Measurements from ENCODE around the gene NUFIP2. TPM values are rescaled to one million over a fixed set of nuclear protein-coding genes. Genes with fewer than 3 reads are reported as not detected.

Gene NUFIP2
- total and polyA plus RNA-seq, 2 experiments from 2014 or later = 5.2 to 30.9 TPM

- H3F3A ChIP-seq (ENCODE audit: insufficient read depth) = no peaks in the 10 kb centered on the region
- H3K9ac ChIP-seq = peak overlapping the region; percentile 28; the same call in 1 of the 2 replicates
- H2AFZ ChIP-seq = peak overlapping the region; percentile 68
- H4K20me1 ChIP-seq (ENCODE audit: insufficient read depth) = no peaks in the 10 kb centered on the region
- 0 out of 2 replicates have a peak, but pooled peaks cover 8% of the 10 kb centered on the region for H3K4me1 ChIP-seq (ENCODE audit: insufficient read depth)
- H3K36me3 ChIP-seq (ENCODE audit: low read depth) = no peaks in the 10 kb centered on the region
- H3K27ac ChIP-seq = no peak overlapping the region
- H3K4me3 ChIP-seq = 0 out of 2 replicates have a peak overlapping the region, but pooled peaks have one; percentile 27
- no peaks in the 10 kb centered on the region for H3K9me2 ChIP-seq (ENCODE audit: insufficient read depth)
- TF ChIP-seq EZH2 (IDR thresholded peaks at IDR 0.05; ENCODE audit: insufficient read depth, poor library complexity, severe bottlenecking) (no peak), EZH2phosphoT487 (IDR thresholded peaks at IDR 0.05; ENCODE audit: insufficient read depth, low read depth) (no peak)
- H3K79me2 ChIP-seq (ENCODE audit: insufficient read depth) = no peaks in the 10 kb centered on the region
- peak overlapping the region; percentile 50 for H3K4me2 ChIP-seq (ENCODE audit: unreplicated experiment)
- in situ Hi-C loops (cut with MboI) = no loop called here
- 6 to 8% methylated on average over 14 of the region's 14 CpGs for WGBS, 2 experiments (ENCODE audit: low coverage in 1 of 2, low lambda C conversion rate in 2 of 2, missing lambda C conversion rate in 2 of 2)
- H3K9me3 ChIP-seq (ENCODE audit: low read depth) = no peaks in the 10 kb centered on the region
- DNase-seq = peak; percentile 89
- no peaks in the 10 kb centered on the region for H3K27me3 ChIP-seq (replicated peaks; ENCODE audit: insufficient read depth)
Observed at GRCh38 chr17:29219378-29220047, 74.4 kb downstream of the NUFIP2 start.

GRCh38 chr17:29216856-29217255, 77.1 kb downstream of the NUFIP2 start:
- in situ Hi-C loops (cut with MboI) = no loop called here
- Histone ChIP-seq H3K4me2 (ENCODE audit: unreplicated experiment) (no peak overlapping the region), H3K27me3 (replicated peaks; ENCODE audit: insufficient read depth) (no peaks in the 10 kb centered on the region), H3K27ac (no peak overlapping the region), H3K79me2 (ENCODE audit: insufficient read depth) (no peaks in the 10 kb centered on the region), H2AFZ (no peak overlapping the region), H3K9me2 (ENCODE audit: insufficient read depth) (no peaks in the 10 kb centered on the region), H4K20me1 (ENCODE audit: insufficient read depth) (no peaks in the 10 kb centered on the region), H3F3A (ENCODE audit: insufficient read depth) (no peaks in the 10 kb centered on the region), H3K9me3 (ENCODE audit: low read depth) (no peaks in the 10 kb centered on the region), H3K9ac (no peak overlapping the region), H3K4me1 (ENCODE audit: insufficient read depth) (peaks cover 15% of the 10 kb centered on the region), H3K36me3 (ENCODE audit: low read depth) (no peaks in the 10 kb centered on the region), H3K4me3 (no peak overlapping the region)
- 79 to 83% methylated on average over 5 of the region's 5 CpGs for WGBS, 2 experiments (ENCODE audit: low coverage in 1 of 2, low lambda C conversion rate in 2 of 2, missing lambda C conversion rate in 2 of 2)
- no peak for TF ChIP-seq EZH2 (IDR thresholded peaks at IDR 0.05; ENCODE audit: insufficient read depth, poor library complexity, severe bottlenecking)
- TF ChIP-seq EZH2phosphoT487 (IDR thresholded peaks at IDR 0.05; ENCODE audit: insufficient read depth, low read depth) = no peak
- no peak for DNase-seq

GRCh38 chr17:29216181-29216580, 77.8 kb downstream of the NUFIP2 start:
- no peaks in the 10 kb centered on the region for H3K36me3 ChIP-seq (ENCODE audit: low read depth)
- 93 to 95% methylated on average over 6 of the region's 6 CpGs for WGBS, 2 experiments (ENCODE audit: low coverage in 1 of 2, low lambda C conversion rate in 2 of 2, missing lambda C conversion rate in 2 of 2)
- DNase-seq = no peak
- peaks cover 15% of the 10 kb centered on the region for H3K4me1 ChIP-seq (ENCODE audit: insufficient read depth)
- H2AFZ ChIP-seq = no peak overlapping the region
- no peak overlapping the region for H3K27ac ChIP-seq
- no peaks in the 10 kb centered on the region for H4K20me1 ChIP-seq (ENCODE audit: insufficient read depth)
- no peak overlapping the region for H3K4me3 ChIP-seq
- no peak overlapping the region for H3K9ac ChIP-seq
- H3K4me2 ChIP-seq (ENCODE audit: unreplicated experiment) = no peak overlapping the region
- no peaks in the 10 kb centered on the region for H3K9me2 ChIP-seq (ENCODE audit: insufficient read depth)
- H3K27me3 ChIP-seq (replicated peaks; ENCODE audit: insufficient read depth) = no peaks in the 10 kb centered on the region
- in situ Hi-C loops (cut with MboI) = no loop called here
- no peaks in the 10 kb centered on the region for H3K9me3 ChIP-seq (ENCODE audit: low read depth)
- H3K79me2 ChIP-seq (ENCODE audit: insufficient read depth) = no peaks in the 10 kb centered on the region
- H3F3A ChIP-seq (ENCODE audit: insufficient read depth) = no peaks in the 10 kb centered on the region
- TF ChIP-seq EZH2 (IDR thresholded peaks at IDR 0.05; ENCODE audit: insufficient read depth, poor library complexity, severe bottlenecking) (no peak), EZH2phosphoT487 (IDR thresholded peaks at IDR 0.05; ENCODE audit: insufficient read depth, low read depth) (no peak)

- H3K9me3 ChIP-seq (ENCODE audit: low read depth) = no peaks in the 10 kb centered on the region
- no peak overlapping the region for H3K27ac ChIP-seq
- H3K79me2 ChIP-seq (ENCODE audit: insufficient read depth) = no peaks in the 10 kb centered on the region
- H2AFZ ChIP-seq = no peak overlapping the region
- H3K4me3 ChIP-seq = no peak overlapping the region
- H3K9me2 ChIP-seq (ENCODE audit: insufficient read depth) = no peaks in the 10 kb centered on the region
- no peak for TF ChIP-seq EZH2phosphoT487 (IDR thresholded peaks at IDR 0.05; ENCODE audit: insufficient read depth, low read depth)
- no peak for TF ChIP-seq EZH2 (IDR thresholded peaks at IDR 0.05; ENCODE audit: insufficient read depth, poor library complexity, severe bottlenecking)
- DNase-seq = peak; percentile 47
- WGBS, 2 experiments (ENCODE audit: low coverage in 1 of 2, low lambda C conversion rate in 2 of 2, missing lambda C conversion rate in 2 of 2) = 56 to 65% methylated on average over 4 of the region's 4 CpGs
- H3K9ac ChIP-seq = no peak overlapping the region
- in situ Hi-C loops (cut with MboI) = no loop called here
- no peaks in the 10 kb centered on the region for H3F3A ChIP-seq (ENCODE audit: insufficient read depth)
- no peaks in the 10 kb centered on the region for H3K36me3 ChIP-seq (ENCODE audit: low read depth)
- H3K4me1 ChIP-seq (ENCODE audit: insufficient read depth) = peaks cover 15% of the 10 kb centered on the region
- no peak overlapping the region for H3K4me2 ChIP-seq (ENCODE audit: unreplicated experiment)
- no peaks in the 10 kb centered on the region for H4K20me1 ChIP-seq (ENCODE audit: insufficient read depth)
- no peaks in the 10 kb centered on the region for H3K27me3 ChIP-seq (replicated peaks; ENCODE audit: insufficient read depth)
Observed at GRCh38 chr17:29215717-29216116, 78.2 kb downstream of the NUFIP2 start.

Data from GM23248 (cell line).